GM19395 (cell line): Measurements from ENCODE around the gene DESI1.
"Not testable (repeated sequence)": the region's sequence is repeated elsewhere in the genome, so short reads cannot be mapped to it uniquely, and the experiment has no call there.

Experiments used
- ATAC-seq: cut with Tn5 transposase; IDR thresholded peaks from one replicate; pipeline ENCODE4 v1.9.1; 2021; ENCODE audit warnings: mild to moderate bottlenecking, moderate library complexity; ENCODE audit not compliant: unreplicated experiment

The DESI1 gene

GRCh38 chr22:41561788-41562187 lies 59.1 kb downstream of the DESI1 start:
- ATAC-seq: no peak

- no peak for ATAC-seq
These were observed 59.5 kb downstream of the DESI1 start for GRCh38 chr22:41561335-41561734.

GRCh38 chr22:41560095-41560471 lies 60.8 kb downstream of the DESI1 start:
- no peak for ATAC-seq

GRCh38 chr22:41558241-41558630 lies 62.6 kb downstream of the DESI1 start:
- ATAC-seq: not testable (repeated sequence)

GRCh38 chr22:41557401-41558240 lies 63.2 kb downstream of the DESI1 start:
- ATAC-seq: no peak

- no peak for ATAC-seq
These were observed 64.3 kb downstream of the DESI1 start for GRCh38 chr22:41556561-41556960.

- no peak for ATAC-seq
These were observed 65.4 kb downstream of the DESI1 start for GRCh38 chr22:41555325-41555982.

- ATAC-seq: no peak
These were observed 68.8 kb downstream of the DESI1 start for GRCh38 chr22:41551877-41552582.

GRCh38 chr22:41550952-41551491 lies 69.8 kb downstream of the DESI1 start:
- ATAC-seq: no peak

GRCh38 chr22:41548830-41549211 lies 72.0 kb downstream of the DESI1 start:
- no peak for ATAC-seq
